GM10266 (cell line): ENCODE results near the gene HAND2.

ENCODE experiments used
- DNase-seq: peaks from one replicate; pipeline ENCODE4 v3.0.0; 2012; ENCODE audit errors: extremely low spot score
- TF ChIP-seq, protein P1 (sequence below): IDR thresholded peaks from 2 replicates; pipeline ENCODE4 v1.5.1; 2012; ENCODE audit warnings: mild to moderate bottlenecking, low read depth; ENCODE audit not compliant: control insufficient read depth, insufficient read depth; ENCODE audit errors: missing control alignments

The HAND2 gene

DNA sequence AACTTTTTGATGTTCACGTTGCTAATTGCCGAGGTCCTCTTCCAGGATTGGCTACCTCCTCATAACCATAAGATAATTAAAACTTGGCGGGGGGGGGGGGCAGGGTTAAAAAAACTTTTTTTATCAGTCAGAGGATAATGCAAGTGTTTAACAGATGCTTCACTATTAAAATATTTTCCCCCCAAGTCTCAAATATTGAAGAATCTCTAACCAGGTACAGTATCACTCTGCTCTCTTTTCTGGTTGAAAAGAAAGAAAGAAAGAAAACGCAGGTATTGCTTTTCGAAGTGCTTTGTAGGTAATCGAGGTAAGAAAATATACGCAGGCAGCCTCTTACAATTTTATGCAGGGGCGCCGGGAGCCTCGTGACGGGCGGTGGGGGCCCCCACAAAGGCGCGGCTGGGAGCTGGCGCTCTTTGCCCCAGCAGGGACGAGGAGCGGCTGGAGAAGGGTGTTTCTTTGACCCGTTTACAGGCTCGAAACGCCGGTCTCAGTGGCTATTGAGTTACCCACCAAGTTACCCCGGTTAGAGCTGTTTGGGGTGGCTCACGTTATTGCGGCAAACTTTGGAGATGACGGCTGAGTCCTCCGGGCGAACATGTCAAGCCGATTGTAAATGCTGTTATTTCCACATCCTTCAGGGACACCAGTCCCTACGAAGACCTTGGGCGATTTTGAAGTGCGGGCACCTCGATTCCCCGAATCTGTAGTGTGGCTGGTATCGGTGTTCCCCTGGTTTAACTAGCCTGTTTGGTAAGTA lies 477 bp upstream of the HAND2 start:
- peak; percentile 22 for DNase-seq
- TF ChIP-seq, protein P1, sequence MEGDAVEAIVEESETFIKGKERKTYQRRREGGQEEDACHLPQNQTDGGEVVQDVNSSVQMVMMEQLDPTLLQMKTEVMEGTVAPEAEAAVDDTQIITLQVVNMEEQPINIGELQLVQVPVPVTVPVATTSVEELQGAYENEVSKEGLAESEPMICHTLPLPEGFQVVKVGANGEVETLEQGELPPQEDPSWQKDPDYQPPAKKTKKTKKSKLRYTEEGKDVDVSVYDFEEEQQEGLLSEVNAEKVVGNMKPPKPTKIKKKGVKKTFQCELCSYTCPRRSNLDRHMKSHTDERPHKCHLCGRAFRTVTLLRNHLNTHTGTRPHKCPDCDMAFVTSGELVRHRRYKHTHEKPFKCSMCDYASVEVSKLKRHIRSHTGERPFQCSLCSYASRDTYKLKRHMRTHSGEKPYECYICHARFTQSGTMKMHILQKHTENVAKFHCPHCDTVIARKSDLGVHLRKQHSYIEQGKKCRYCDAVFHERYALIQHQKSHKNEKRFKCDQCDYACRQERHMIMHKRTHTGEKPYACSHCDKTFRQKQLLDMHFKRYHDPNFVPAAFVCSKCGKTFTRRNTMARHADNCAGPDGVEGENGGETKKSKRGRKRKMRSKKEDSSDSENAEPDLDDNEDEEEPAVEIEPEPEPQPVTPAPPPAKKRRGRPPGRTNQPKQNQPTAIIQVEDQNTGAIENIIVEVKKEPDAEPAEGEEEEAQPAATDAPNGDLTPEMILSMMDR, result no peak

- DNase-seq, result peak; percentile 28
Measured at GRCh38 chr4:173528378-173529321, 1.4 kb downstream of the HAND2 start.

DNA sequence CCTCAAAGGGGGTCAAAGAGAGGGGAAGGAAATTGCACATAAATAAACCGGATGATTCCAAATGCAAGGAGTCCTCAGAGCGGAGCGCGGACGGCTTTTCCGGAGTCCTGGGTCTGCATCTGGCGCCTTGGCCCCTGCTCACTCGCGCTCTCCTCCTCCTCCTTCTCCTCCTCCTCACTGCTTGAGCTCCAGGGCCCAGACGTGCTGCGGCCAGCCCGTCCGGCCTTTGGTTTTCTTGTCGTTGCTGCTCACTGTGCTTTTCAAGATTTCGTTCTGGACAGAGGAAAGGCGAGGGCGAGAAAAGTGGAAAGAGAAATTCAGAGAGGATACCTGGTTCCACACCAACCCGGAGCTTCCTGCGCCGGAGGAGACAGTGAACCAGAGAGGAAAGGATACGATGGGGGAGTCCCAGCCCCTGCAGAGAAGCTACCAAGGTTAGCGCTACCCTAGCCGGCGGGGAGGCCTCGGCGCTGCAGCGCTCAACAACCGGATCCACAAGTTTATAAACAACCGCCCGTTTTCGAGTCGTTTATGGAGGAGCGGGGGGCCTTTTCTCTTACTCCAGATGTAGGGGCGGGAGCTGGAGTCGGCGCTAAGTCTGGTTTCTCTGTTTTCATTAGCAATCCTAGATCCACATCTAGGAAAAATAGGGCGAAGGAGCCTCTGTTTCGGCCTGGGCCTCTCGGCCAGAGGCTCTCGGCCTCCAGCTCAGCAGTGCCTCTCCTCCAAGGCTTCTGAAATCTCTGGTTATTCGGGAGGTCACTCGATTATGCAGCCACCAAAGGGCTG lies 2.7 kb downstream of the HAND2 start:
- peak; percentile 27 for DNase-seq
- TF ChIP-seq, protein P1, result no peak

More at GRCh38 chr4:173528378-173529321, 1.4 kb downstream of the HAND2 start:
- TF ChIP-seq, protein P1, result no peak

DNA sequence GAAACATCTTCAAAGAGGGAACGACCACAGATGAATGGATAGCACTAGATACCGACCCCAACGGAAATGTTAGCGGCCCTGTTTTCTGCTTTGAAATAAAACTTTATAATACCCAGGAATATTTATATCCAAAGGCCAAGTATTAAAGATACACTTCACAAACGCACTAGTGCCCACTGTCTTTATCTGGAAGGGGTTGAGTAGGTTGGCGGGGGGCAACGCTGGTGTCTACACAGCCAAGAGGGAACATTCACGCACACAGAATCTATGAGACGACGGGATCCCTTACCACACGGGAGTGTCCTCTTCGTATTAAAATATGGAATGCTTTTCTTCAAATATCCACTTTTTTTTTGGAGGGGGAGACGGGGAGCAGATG lies 3.3 kb downstream of the HAND2 start:
- DNase-seq, result no peak
- TF ChIP-seq, protein P1, result no peak

- TF ChIP-seq, protein P1, result no peak
Measured at GRCh38 chr4:173526027-173526482, 4.0 kb downstream of the HAND2 start.

GRCh38 chr4:173525118-173526011 lies 4.7 kb downstream of the HAND2 start:
- TF ChIP-seq, protein P1, result no peak
- DNase-seq, result no peak

More at GRCh38 chr4:173526027-173526482, 4.0 kb downstream of the HAND2 start:
- no peak for DNase-seq
